ENCODE measurements around the gene LAMC3. TPM values are rescaled to one million over a fixed set of nuclear protein-coding genes. Genes with fewer than 3 reads are reported as not detected.
A peak's percentile ranks its signal among the peaks of the same experiment; 100 is the strongest.
"Not testable (repeated sequence)": the region's sequence is repeated elsewhere in the genome, so short reads cannot be mapped to it uniquely, and the experiment has no call there.

Gene LAMC3
- total RNA-seq, 1 experiment from 2014 or later = not detected

GRCh38 chr9:131097126-131097947 lies 88.4 kb downstream of the LAMC3 start:
- no peak for DNase-seq (ENCODE audit: low read depth)

- DNase-seq (ENCODE audit: low read depth) = no peak
Measured at GRCh38 chr9:131097948-131098278, 88.9 kb downstream of the LAMC3 start.

GRCh38 chr9:131098391-131099101 lies 89.6 kb downstream of the LAMC3 start:
- DNase-seq (ENCODE audit: low read depth) = no peak

- DNase-seq (ENCODE audit: low read depth) = no peak
Measured at GRCh38 chr9:131099102-131099606, 90.2 kb downstream of the LAMC3 start.

- not testable (repeated sequence) for DNase-seq (ENCODE audit: low read depth)
Measured at GRCh38 chr9:131099845-131100244, 90.9 kb downstream of the LAMC3 start.

- DNase-seq (ENCODE audit: low read depth) = no peak
Measured at GRCh38 chr9:131100445-131100844, 91.5 kb downstream of the LAMC3 start.

- no peak for DNase-seq (ENCODE audit: low read depth)
Measured at GRCh38 chr9:131101207-131101964, 92.4 kb downstream of the LAMC3 start.

GRCh38 chr9:131103024-131103423 lies 94.0 kb downstream of the LAMC3 start:
- DNase-seq (ENCODE audit: low read depth) = no peak

GRCh38 chr9:131103535-131103934 lies 94.6 kb downstream of the LAMC3 start:
- no peak for DNase-seq (ENCODE audit: low read depth)

- no peak for DNase-seq (ENCODE audit: low read depth)
Measured at GRCh38 chr9:131104016-131104740, 95.2 kb downstream of the LAMC3 start.

- DNase-seq (ENCODE audit: low read depth) = no peak
Measured at GRCh38 chr9:131105952-131106351, 97.0 kb downstream of the LAMC3 start.

- DNase-seq (ENCODE audit: low read depth) = no peak
Measured at GRCh38 chr9:131107760-131108159, 98.8 kb downstream of the LAMC3 start.

- peak; percentile 21 for DNase-seq (ENCODE audit: low read depth)
Measured at GRCh38 chr9:131111186-131111853, 102.3 kb downstream of the LAMC3 start.

- peak; percentile 35 for DNase-seq (ENCODE audit: low read depth)
Measured at GRCh38 chr9:131111854-131112311, 102.9 kb downstream of the LAMC3 start.

- no peak for DNase-seq (ENCODE audit: low read depth)
Measured at GRCh38 chr9:131112374-131113154, 103.6 kb downstream of the LAMC3 start.

- DNase-seq (ENCODE audit: low read depth) = no peak
Measured at GRCh38 chr9:131113655-131114054, 104.7 kb downstream of the LAMC3 start.

- no peak for DNase-seq (ENCODE audit: low read depth)
Measured at GRCh38 chr9:131114084-131114535, 105.1 kb downstream of the LAMC3 start.

- DNase-seq (ENCODE audit: low read depth) = not testable (repeated sequence)
Measured at GRCh38 chr9:131115360-131115742, 106.4 kb downstream of the LAMC3 start.

GRCh38 chr9:131116281-131117120 lies 107.5 kb downstream of the LAMC3 start:
- no peak for DNase-seq (ENCODE audit: low read depth)

Data from RPMI7951 (cell line).